ENCODE data around the gene KBTBD7. TPM values are rescaled to one million over a fixed set of nuclear protein-coding genes. Genes with fewer than 3 reads are reported as not detected.
A peak's percentile ranks its signal among the peaks of the same experiment; 100 is the strongest.

KBTBD7 gene
- total RNA-seq, 1 experiment from 2014 or later, result 5.5 TPM

GRCh38 chr13:41199079-41199478 is 4.7 kb upstream of the KBTBD7 start:
- DNase-seq (ENCODE audit: low read depth, low spot score) (no peak), ATAC-seq (no peak)
- CTCF ChIA-PET, result no interaction called here
- Histone ChIP-seq H3K27ac (ENCODE audit: low read length) (no peak overlapping the region), H3K36me3 (ENCODE audit: control insufficient read depth, insufficient read depth, low read length) (no peaks in the 10 kb centered on the region), H3K9me3 (ENCODE audit: control insufficient read depth, insufficient read depth, low read depth, low read length) (no peaks in the 10 kb centered on the region), H3K4me3 (ENCODE audit: low read depth in 2 of 2, low read length in 2 of 2) (no peak overlapping the region), H3K4me1 (ENCODE audit: control insufficient read depth, insufficient read depth, low read length) (peaks cover 3% of the 10 kb centered on the region; the same call in 1 of the 2 replicates), H3K27me3 (ENCODE audit: control insufficient read depth, insufficient read depth, low read length) (no peaks in the 10 kb centered on the region)
- intact Hi-C loops (cut with micrococcal nuclease; ENCODE audit: unreplicated experiment), result loop anchor here (10.0 kb wide), 1 partner anchor 124 kb away; no protein-coding TSS in a partner anchor
- no TSS peak for BruUV-seq (replicated peaks)
- TF ChIP-seq CTCF (IDR thresholded peaks at IDR 0.05) (no peak), REST (IDR thresholded peaks at IDR 0.05; ENCODE audit: insufficient read depth in 1 of 2, low read depth in 2 of 2, low read length in 1 of 2) (no peak), POLR2AphosphoS5 (IDR thresholded peaks at IDR 0.05; ENCODE audit: low read depth, low read length) (no peak), SIN3A (IDR thresholded peaks at IDR 0.05; ENCODE audit: borderline replicate concordance, insufficient read depth, low read depth, low read length) (no peak), TCF7L2 (IDR thresholded peaks at IDR 0.05; ENCODE audit: low read depth, low read length) (no peak)
- POLR2A ChIA-PET, result no interaction called here
- in situ Hi-C loops (cut with HindIII; ENCODE audit: low pct_unique_long_range_greater_than_20kb, low sequenced_read_pairs), result no loop called here

GRCh38 chr13:41196620-41197019 is 2.3 kb upstream of the KBTBD7 start:
- CTCF ChIA-PET, result no interaction called here
- Histone ChIP-seq H3K4me3 (ENCODE audit: low read depth in 2 of 2, low read length in 2 of 2) (no peak overlapping the region), H3K27me3 (ENCODE audit: control insufficient read depth, insufficient read depth, low read length) (no peaks in the 10 kb centered on the region), H3K9me3 (ENCODE audit: control insufficient read depth, insufficient read depth, low read depth, low read length) (no peaks in the 10 kb centered on the region), H3K27ac (ENCODE audit: low read length) (no peak overlapping the region), H3K4me1 (ENCODE audit: control insufficient read depth, insufficient read depth, low read length) (peaks cover 3% of the 10 kb centered on the region; the same call in 1 of the 2 replicates), H3K36me3 (ENCODE audit: control insufficient read depth, insufficient read depth, low read length) (no peaks in the 10 kb centered on the region)
- no peak for DNase-seq (ENCODE audit: low read depth, low spot score)
- POLR2A ChIA-PET, result no interaction called here
- no peak for ATAC-seq
- intact Hi-C loops (cut with micrococcal nuclease; ENCODE audit: unreplicated experiment) (loop anchor here (10.0 kb wide), 1 partner anchor 122 kb away; no protein-coding TSS in a partner anchor), in situ Hi-C loops (cut with HindIII; ENCODE audit: low pct_unique_long_range_greater_than_20kb, low sequenced_read_pairs) (no loop called here)
- peak; percentile 49; the same call in 1 of the 2 replicates for TF ChIP-seq CTCF (IDR thresholded peaks at IDR 0.05)
- TF ChIP-seq TCF7L2 (IDR thresholded peaks at IDR 0.05; ENCODE audit: low read depth, low read length), result no peak
- no TSS peak for BruUV-seq (replicated peaks)
